Activated naive CD4-positive, alpha-beta T cell treated with Interleukin-2 at 50 U/mL for 16 hours (primary cell): ENCODE data around the gene LY6G6C.

Experiments used
- DNase-seq: peaks from one replicate; pipeline ENCODE4 v3.0.0-alpha.2; 2020

The LY6G6C gene

GRCh38 chr6:31702819-31703716, 18.5 kb downstream of the LY6G6C start, which contains the start of gene ABHD16A:
Gene ABHD16A, minus strand, starts transcription at chr6:31703324. Its CDS starts 43 bp downstream, at chr6:31703281.
- peak; percentile 96 for DNase-seq

GRCh38 chr6:31702405-31702818, 19.1 kb downstream of the LY6G6C start:
- DNase-seq: peak; percentile 48

GRCh38 chr6:31701666-31702404, 19.7 kb downstream of the LY6G6C start:
- DNase-seq: no peak

GRCh38 chr6:31700740-31701401, 20.7 kb downstream of the LY6G6C start:
- no peak for DNase-seq

- no peak for DNase-seq
These were observed 24.0 kb downstream of the LY6G6C start for GRCh38 chr6:31697555-31697954.

- DNase-seq: no peak
These were observed 28.0 kb downstream of the LY6G6C start for GRCh38 chr6:31693535-31693934.

GRCh38 chr6:31692886-31693285, 28.7 kb downstream of the LY6G6C start:
- no peak for DNase-seq

- DNase-seq: no peak
These were observed 29.2 kb downstream of the LY6G6C start for GRCh38 chr6:31692353-31692752.

- DNase-seq: no peak
These were observed 29.9 kb downstream of the LY6G6C start for GRCh38 chr6:31691564-31692108.

- DNase-seq: no peak
These were observed 30.5 kb downstream of the LY6G6C start for GRCh38 chr6:31691078-31691463.

GRCh38 chr6:31690231-31691077, 31.1 kb downstream of the LY6G6C start:
- no peak for DNase-seq

- DNase-seq: peak; percentile 14
These were observed 32.1 kb downstream of the LY6G6C start for GRCh38 chr6:31689249-31690110.

- no peak for DNase-seq
These were observed 33.5 kb downstream of the LY6G6C start for GRCh38 chr6:31687860-31688693.

- DNase-seq: no peak
These were observed 34.2 kb downstream of the LY6G6C start for GRCh38 chr6:31687321-31687720.

GRCh38 chr6:31686483-31686882, 35.1 kb downstream of the LY6G6C start:
- no peak for DNase-seq

GRCh38 chr6:31683591-31683990, 38.0 kb downstream of the LY6G6C start:
- DNase-seq: no peak

- DNase-seq: peak; percentile 55
These were observed 40.3 kb downstream of the LY6G6C start for GRCh38 chr6:31681135-31681671.

GRCh38 chr6:31680226-31681134, 41.1 kb downstream of the LY6G6C start, which contains the start of gene LY6G5C:
Gene LY6G5C, minus strand, starts transcription at chr6:31681067. Its CDS starts 694 bp downstream, at chr6:31680373.
- peak; percentile 69 for DNase-seq

GRCh38 chr6:31677955-31678354, 43.6 kb downstream of the LY6G6C start:
- DNase-seq: no peak
